Measurements from ENCODE around the gene FEV. TPM values are rescaled to one million over a fixed set of nuclear protein-coding genes. Genes with fewer than 3 reads are reported as not detected.

Gene FEV
- total RNA-seq, 4 donors from 2014 or later, result not detected

- 0 to 2% methylated on average over 39 to 47 of the region's 72 CpGs for WGBS, 2 donors
- H3K4me3 ChIP-seq (ENCODE audit: low read depth, poor library complexity, severe bottlenecking), result no peak overlapping the region
- intact Hi-C loops (cut with DNase I; ENCODE audit: low total_unique reads), result no loop called here
- no peak for DNase-seq (ENCODE audit: low spot score in 2 of 2)
- TF ChIP-seq POLR2A (IDR thresholded peaks at IDR 0.05), result no peak
- no peak for TF ChIP-seq CTCF (IDR thresholded peaks at IDR 0.05)
Measured at GRCh38 chr2:219002395-219003266, 17.6 kb upstream of the FEV start.

GRCh38 chr2:219001577-219002394, 16.8 kb upstream of the FEV start:
- intact Hi-C loops (cut with DNase I; ENCODE audit: low total_unique reads), result no loop called here
- peak in 1 of 2 donors; percentile 30 for DNase-seq (ENCODE audit: low spot score in 2 of 2)
- no peak overlapping the region for H3K4me3 ChIP-seq (ENCODE audit: low read depth, poor library complexity, severe bottlenecking)
- 1 to 2% methylated on average over 27 to 59 of the region's 70 CpGs for WGBS, 2 donors
- TF ChIP-seq CTCF (IDR thresholded peaks at IDR 0.05) (no peak), POLR2A (IDR thresholded peaks at IDR 0.05) (no peak)

- DNase-seq (ENCODE audit: low spot score in 2 of 2), result no peak
- H3K4me3 ChIP-seq (ENCODE audit: low read depth, poor library complexity, severe bottlenecking), result no peak overlapping the region
- intact Hi-C loops (cut with DNase I; ENCODE audit: low total_unique reads), result no loop called here
- 11% methylated on average over 19 to 25 of the region's 26 CpGs for WGBS, 2 donors
- TF ChIP-seq POLR2A (IDR thresholded peaks at IDR 0.05) (no peak), CTCF (IDR thresholded peaks at IDR 0.05) (no peak)
Measured at GRCh38 chr2:219001100-219001576, 16.2 kb upstream of the FEV start.

- no peak for DNase-seq (ENCODE audit: low spot score in 2 of 2)
- H3K4me3 ChIP-seq (ENCODE audit: low read depth, poor library complexity, severe bottlenecking), result no peak overlapping the region
- intact Hi-C loops (cut with DNase I; ENCODE audit: low total_unique reads), result no loop called here
- TF ChIP-seq POLR2A (IDR thresholded peaks at IDR 0.05), result no peak
- no peak for TF ChIP-seq CTCF (IDR thresholded peaks at IDR 0.05)
- WGBS, 2 donors, result 35 to 36% methylated on average over 8 of the region's 8 CpGs
Measured at GRCh38 chr2:219000569-219000960, 15.6 kb upstream of the FEV start.

GRCh38 chr2:218999881-219000568, 15.0 kb upstream of the FEV start:
- no peak overlapping the region for H3K4me3 ChIP-seq (ENCODE audit: low read depth, poor library complexity, severe bottlenecking)
- intact Hi-C loops (cut with DNase I; ENCODE audit: low total_unique reads), result no loop called here
- TF ChIP-seq POLR2A (IDR thresholded peaks at IDR 0.05) (no peak), CTCF (IDR thresholded peaks at IDR 0.05) (no peak)
- WGBS, 2 donors, result 23 to 25% methylated on average over 9 of the region's 9 CpGs
- DNase-seq (ENCODE audit: low spot score in 2 of 2), result no peak

All from lower leg skin (tissue), 4 donors.